Astrocyte of the spinal cord (primary cell): Measurements from ENCODE around the gene COX14.

Source experiments
- DNase-seq: peaks from one replicate; pipeline ENCODE4 v3.0.0; 2011; ENCODE audit warnings: low read depth, low spot score
- H3K4me3 ChIP-seq: 2 replicates; pipeline ENCODE4 v1.5.1; 2011; ENCODE audit warnings: low read depth, mild to moderate bottlenecking, low read length, moderate library complexity
- CTCF ChIP-seq: IDR thresholded peaks from 2 replicates; pipeline ENCODE4 v1.5.1; 2012; ENCODE audit warnings: low read depth, mild to moderate bottlenecking, low read length, inconsistent platforms
- in situ Hi-C: cut with HindIII; loops from 2 replicates; pipeline ENCODE4 v1.10.0; 2017; ENCODE audit warnings: low sequenced_read_pairs

The COX14 gene

DNA sequence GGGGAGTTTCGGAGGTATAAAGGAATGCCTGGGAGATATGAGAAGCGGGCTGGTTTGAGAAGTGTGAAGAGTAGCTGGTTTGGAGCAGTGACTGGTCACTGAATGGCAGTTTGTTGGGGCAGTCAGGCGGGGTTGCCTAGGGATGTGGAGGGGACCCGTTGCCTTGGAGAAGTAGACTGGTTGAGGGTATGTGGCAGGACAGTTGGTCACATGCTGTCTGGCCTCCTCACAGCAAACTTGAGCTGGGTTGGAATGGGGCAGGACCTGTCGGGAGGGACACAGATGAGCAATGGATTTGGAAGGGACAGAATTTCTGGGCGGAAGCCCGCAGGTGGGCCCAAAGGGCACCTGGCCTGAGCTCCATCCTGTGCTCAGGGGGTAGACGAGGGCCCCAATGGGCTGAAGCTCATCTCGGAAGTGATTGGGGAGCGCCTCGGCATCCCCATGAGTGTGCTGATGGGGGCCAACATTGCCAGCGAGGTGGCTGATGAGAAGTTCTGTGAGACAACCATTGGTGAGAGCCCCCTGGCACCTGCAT is 6.1 kb upstream of the COX14 start:
- no peak for TF ChIP-seq CTCF
- no peak overlapping the region for H3K4me3 ChIP-seq
- DNase-seq: no peak
- in situ Hi-C loops: no loop called here

DNA sequence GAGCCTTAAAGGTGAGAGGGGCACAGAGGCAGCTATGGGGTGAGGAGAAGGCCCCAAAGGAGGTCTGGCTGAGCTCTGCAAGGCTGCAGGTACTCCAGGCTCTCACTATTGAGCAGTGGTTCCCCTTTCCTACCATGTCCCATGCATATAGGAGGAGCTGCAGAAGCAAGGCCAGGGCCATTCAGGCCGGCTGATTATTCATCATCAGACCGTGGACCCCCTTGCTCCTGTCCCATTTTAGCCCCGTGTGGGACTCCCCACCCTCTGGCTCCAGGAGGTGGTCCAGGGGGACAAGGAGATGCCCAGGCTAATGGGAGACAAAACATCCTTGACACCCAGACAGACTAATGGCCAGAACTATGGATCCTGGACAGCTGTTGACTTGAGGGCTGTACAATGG is 5.1 kb upstream of the COX14 start:
- in situ Hi-C loops: no loop called here
- TF ChIP-seq CTCF: no peak

DNA sequence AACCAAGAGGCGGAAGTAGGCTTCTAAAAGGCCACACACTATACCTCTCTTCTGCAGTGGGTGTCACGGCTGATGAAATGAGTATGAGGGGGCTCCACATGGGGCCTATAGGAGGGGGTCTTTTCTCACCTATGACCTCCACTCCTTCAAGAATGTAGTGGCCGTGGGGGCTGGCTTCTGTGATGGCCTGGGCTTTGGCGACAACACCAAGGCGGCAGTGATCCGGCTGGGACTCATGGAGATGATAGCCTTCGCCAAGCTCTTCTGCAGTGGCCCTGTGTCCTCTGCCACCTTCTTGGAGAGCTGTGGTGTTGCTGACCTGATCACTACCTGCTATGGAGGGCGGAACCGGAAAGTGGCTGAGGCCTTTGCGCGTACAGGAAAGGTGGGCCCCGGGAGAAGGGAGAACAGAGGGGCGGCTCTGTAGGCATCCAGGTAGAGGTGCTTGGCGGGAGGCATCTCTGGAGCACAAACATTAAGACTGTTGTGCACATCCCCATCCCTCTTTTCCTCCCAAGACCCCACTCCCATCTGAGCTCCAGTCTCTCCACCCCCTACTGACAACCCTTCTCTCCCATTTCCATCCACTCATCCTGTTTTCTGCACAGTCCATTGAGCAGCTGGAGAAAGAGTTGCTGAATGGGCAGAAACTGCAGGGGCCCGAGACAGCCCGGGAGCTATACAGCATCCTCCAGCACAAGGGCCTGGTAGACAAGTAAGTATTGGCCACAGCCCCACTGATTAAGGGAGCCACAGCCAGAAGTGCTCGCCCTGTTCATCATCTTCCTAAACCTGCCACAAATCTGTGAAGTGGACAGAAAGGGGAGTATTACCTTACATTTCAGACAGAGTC is 4.4 kb upstream of the COX14 start:
- DNase-seq: no peak
- TF ChIP-seq CTCF: no peak
- no peak overlapping the region for H3K4me3 ChIP-seq
- in situ Hi-C loops: no loop called here

More for the DNA sequence above, 5.1 kb upstream of the COX14 start:
- no peak overlapping the region for H3K4me3 ChIP-seq
- no peak for DNase-seq

DNA sequence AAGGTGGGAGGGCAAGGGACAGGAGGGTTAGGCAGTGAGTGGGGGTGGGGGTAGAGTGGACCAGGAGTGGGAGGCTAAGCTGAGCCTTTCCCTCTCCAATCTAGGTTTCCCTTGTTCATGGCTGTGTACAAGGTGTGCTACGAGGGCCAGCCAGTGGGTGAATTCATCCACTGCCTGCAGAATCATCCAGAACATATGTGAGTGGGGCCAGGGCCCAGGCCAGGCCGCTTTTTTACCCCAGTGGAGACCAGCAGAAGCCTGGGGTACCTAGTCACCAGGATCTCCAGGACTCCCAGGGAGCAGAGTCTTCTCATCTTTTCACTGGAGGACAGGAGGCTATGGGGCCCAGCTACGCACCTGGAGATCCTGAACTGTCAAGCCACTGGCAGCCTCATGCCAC is 2.7 kb upstream of the COX14 start:
- H3K4me3 ChIP-seq: no peak overlapping the region
- no peak for TF ChIP-seq CTCF
- DNase-seq: no peak
- in situ Hi-C loops: no loop called here

- in situ Hi-C loops: no loop called here
- no peak for TF ChIP-seq CTCF
- no peak for DNase-seq
Observed at GRCh38 chr12:50110127-50110761, 1.8 kb upstream of the COX14 start.

DNA sequence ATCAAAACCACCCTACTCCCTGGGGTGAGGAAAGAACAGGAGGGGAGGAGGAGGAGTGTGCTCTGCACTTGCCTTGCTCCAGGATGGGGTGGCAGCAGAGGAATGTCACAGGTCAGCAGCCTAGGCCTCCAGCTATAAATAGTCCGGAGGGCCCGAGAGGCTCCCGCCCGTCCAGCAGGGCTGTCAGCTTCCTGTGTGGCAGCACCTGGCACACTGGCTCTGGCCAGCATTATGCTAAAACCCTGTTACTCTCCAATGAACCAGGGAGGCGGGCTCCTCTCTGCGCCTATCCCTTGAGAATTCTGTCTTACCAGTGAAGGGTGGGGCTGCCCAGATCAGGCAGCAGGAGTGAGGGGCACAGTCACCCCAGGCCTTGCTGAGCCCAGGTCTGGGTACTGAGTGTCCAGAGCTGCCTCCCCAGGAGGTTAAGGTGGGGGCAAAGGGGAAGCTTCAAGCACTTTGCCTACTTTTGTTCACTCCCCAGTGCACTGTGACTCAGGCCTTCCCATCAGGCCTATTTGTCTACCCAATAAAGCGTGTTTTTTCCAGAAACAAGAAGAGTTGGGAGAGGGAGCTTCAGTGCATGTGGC is 1.2 kb upstream of the COX14 start:
- DNase-seq: no peak
- in situ Hi-C loops: no loop called here
- H3K4me3 ChIP-seq: no peak overlapping the region
- TF ChIP-seq CTCF: no peak

More at GRCh38 chr12:50110127-50110761, 1.8 kb upstream of the COX14 start:
- no peak overlapping the region for H3K4me3 ChIP-seq
